Measurements from ENCODE around the gene SEZ6L2.
A peak's percentile ranks its signal among the peaks of the same experiment; 100 is the strongest.
"Not testable (repeated sequence)": the region's sequence is repeated elsewhere in the genome, so short reads cannot be mapped to it uniquely, and the experiment has no call there.

The SEZ6L2 gene

GRCh38 chr16:29899516-29900101, at the start of gene SEZ6L2:
TSS of gene SEZ6L2 (minus strand) at chr16:29899550. CDS start at chr16:29899019, 531 bp downstream.
- DNase-seq (ENCODE audit: low read depth in 2 of 2), result peak; percentile 39 to 70

- DNase-seq (ENCODE audit: low read depth in 2 of 2), result no peak
Observed at GRCh38 chr16:29947897-29948296, 48.5 kb upstream of the SEZ6L2 start.

GRCh38 chr16:29943846-29944799, 44.8 kb upstream of the SEZ6L2 start:
- DNase-seq (ENCODE audit: low read depth in 2 of 2), result no peak

- DNase-seq (ENCODE audit: low read depth in 2 of 2), result no peak
Observed at GRCh38 chr16:29940656-29941055, 41.3 kb upstream of the SEZ6L2 start.

- not testable (repeated sequence) for DNase-seq (ENCODE audit: low read depth in 2 of 2)
Observed at GRCh38 chr16:29931750-29932149, 32.4 kb upstream of the SEZ6L2 start.

- no peak for DNase-seq (ENCODE audit: low read depth in 2 of 2)
Observed at GRCh38 chr16:29927070-29927905, 27.9 kb upstream of the SEZ6L2 start.

- no peak for DNase-seq (ENCODE audit: low read depth in 2 of 2)
Observed at GRCh38 chr16:29926711-29927052, 27.3 kb upstream of the SEZ6L2 start.

- peak; percentile 78 to 87 for DNase-seq (ENCODE audit: low read depth in 2 of 2)
Observed at GRCh38 chr16:29925781-29926710, 26.7 kb upstream of the SEZ6L2 start, which contains the start of gene KCTD13. TSS of gene KCTD13 (minus strand) at chr16:29926226. CDS start at chr16:29926033, 193 bp downstream.

GRCh38 chr16:29925105-29925756, 25.9 kb upstream of the SEZ6L2 start:
- no peak for DNase-seq (ENCODE audit: low read depth in 2 of 2)

- DNase-seq (ENCODE audit: low read depth in 2 of 2), result no peak
Observed at GRCh38 chr16:29922986-29923501, 23.7 kb upstream of the SEZ6L2 start.

- no peak for DNase-seq (ENCODE audit: low read depth in 2 of 2)
Observed at GRCh38 chr16:29922326-29922725, 23.0 kb upstream of the SEZ6L2 start.

GRCh38 chr16:29921034-29921385, 21.7 kb upstream of the SEZ6L2 start:
- DNase-seq (ENCODE audit: low read depth in 2 of 2), result no peak

- DNase-seq (ENCODE audit: low read depth in 2 of 2), result no peak
Observed at GRCh38 chr16:29920288-29921033, 21.1 kb upstream of the SEZ6L2 start.

GRCh38 chr16:29916979-29917378, 17.6 kb upstream of the SEZ6L2 start:
- no peak for DNase-seq (ENCODE audit: low read depth in 2 of 2)

GRCh38 chr16:29915590-29916247, 16.4 kb upstream of the SEZ6L2 start:
- DNase-seq (ENCODE audit: low read depth in 2 of 2), result no peak

- DNase-seq (ENCODE audit: low read depth in 2 of 2), result no peak
Observed at GRCh38 chr16:29913514-29913913, 14.2 kb upstream of the SEZ6L2 start.

- DNase-seq (ENCODE audit: low read depth in 2 of 2), result no peak
Observed at GRCh38 chr16:29912087-29912486, 12.7 kb upstream of the SEZ6L2 start.

GRCh38 chr16:29911676-29912010, 12.3 kb upstream of the SEZ6L2 start:
- DNase-seq (ENCODE audit: low read depth in 2 of 2), result no peak

All from stimulated activated CD4-positive, alpha-beta T cell treated with anti-CD3 and anti-CD28 coated beads, Interleukin-12 subunit alpha, Interleukin-12 subunit beta, amount 100 ng/mL, for 24 hours (primary cell).